Measurements from ENCODE around the gene NAT14.
"Not testable (repeated sequence)": the region's sequence is repeated elsewhere in the genome, so short reads cannot be mapped to it uniquely, and the experiment has no call there.

NAT14 gene

GRCh38 chr19:55526216-55527196 is 41.5 kb downstream of the NAT14 start:
- TF ChIP-seq CTCF (conservative IDR thresholded peaks at IDR 0.05; ENCODE audit: control insufficient read depth, insufficient read depth, low read depth, low read length) = no peak
- H3K4me3 ChIP-seq (ENCODE audit: control insufficient read depth, low read depth, low read length) = no peak overlapping the region
- peak; percentile 87 for DNase-seq (ENCODE audit: low read depth)

- no peak for DNase-seq (ENCODE audit: low read depth)
- TF ChIP-seq CTCF (conservative IDR thresholded peaks at IDR 0.05; ENCODE audit: control insufficient read depth, insufficient read depth, low read depth, low read length) = no peak
- H3K4me3 ChIP-seq (ENCODE audit: control insufficient read depth, low read depth, low read length) = no peak overlapping the region
Observed at GRCh38 chr19:55527197-55528029, 42.4 kb downstream of the NAT14 start.

- H3K4me3 ChIP-seq (ENCODE audit: control insufficient read depth, low read depth, low read length) = no peak overlapping the region
- TF ChIP-seq CTCF (conservative IDR thresholded peaks at IDR 0.05; ENCODE audit: control insufficient read depth, insufficient read depth, low read depth, low read length) = no peak
- DNase-seq (ENCODE audit: low read depth) = no peak
Observed at GRCh38 chr19:55528030-55528803, 43.2 kb downstream of the NAT14 start.

- DNase-seq (ENCODE audit: low read depth) = no peak
- H3K4me3 ChIP-seq (ENCODE audit: control insufficient read depth, low read depth, low read length) = no peak overlapping the region
- TF ChIP-seq CTCF (conservative IDR thresholded peaks at IDR 0.05; ENCODE audit: control insufficient read depth, insufficient read depth, low read depth, low read length) = no peak
Observed at GRCh38 chr19:55529636-55530234, 44.7 kb downstream of the NAT14 start.

GRCh38 chr19:55530996-55531395 is 46.0 kb downstream of the NAT14 start:
- H3K4me3 ChIP-seq (ENCODE audit: control insufficient read depth, low read depth, low read length) = no peak overlapping the region
- TF ChIP-seq CTCF (conservative IDR thresholded peaks at IDR 0.05; ENCODE audit: control insufficient read depth, insufficient read depth, low read depth, low read length) = no peak
- no peak for DNase-seq (ENCODE audit: low read depth)

- not testable (repeated sequence) for DNase-seq (ENCODE audit: low read depth); H3K4me3 ChIP-seq (ENCODE audit: control insufficient read depth, low read depth, low read length)
Observed at GRCh38 chr19:55534280-55534679, 49.3 kb downstream of the NAT14 start.
